Measurements from ENCODE around the gene RASGRP1.

GRCh38 chr15:38440353-38441129 lies 124.1 kb downstream of the RASGRP1 start:
- TF ChIP-seq ZFP30 (CRISPR knock-in tag; IDR thresholded peaks at IDR 0.05) (no peak), ARNTL (CRISPR knock-in tag; IDR thresholded peaks at IDR 0.05; ENCODE audit: borderline replicate concordance, low read depth) (no peak), ZFP3 (CRISPR knock-in tag; IDR thresholded peaks at IDR 0.05) (no peak)

Measured in SK-N-SH treated with all-trans-retinoic acid at 6 μM for 48 hours (cell line).